ENCODE results near the gene OR8B12.

DNA sequence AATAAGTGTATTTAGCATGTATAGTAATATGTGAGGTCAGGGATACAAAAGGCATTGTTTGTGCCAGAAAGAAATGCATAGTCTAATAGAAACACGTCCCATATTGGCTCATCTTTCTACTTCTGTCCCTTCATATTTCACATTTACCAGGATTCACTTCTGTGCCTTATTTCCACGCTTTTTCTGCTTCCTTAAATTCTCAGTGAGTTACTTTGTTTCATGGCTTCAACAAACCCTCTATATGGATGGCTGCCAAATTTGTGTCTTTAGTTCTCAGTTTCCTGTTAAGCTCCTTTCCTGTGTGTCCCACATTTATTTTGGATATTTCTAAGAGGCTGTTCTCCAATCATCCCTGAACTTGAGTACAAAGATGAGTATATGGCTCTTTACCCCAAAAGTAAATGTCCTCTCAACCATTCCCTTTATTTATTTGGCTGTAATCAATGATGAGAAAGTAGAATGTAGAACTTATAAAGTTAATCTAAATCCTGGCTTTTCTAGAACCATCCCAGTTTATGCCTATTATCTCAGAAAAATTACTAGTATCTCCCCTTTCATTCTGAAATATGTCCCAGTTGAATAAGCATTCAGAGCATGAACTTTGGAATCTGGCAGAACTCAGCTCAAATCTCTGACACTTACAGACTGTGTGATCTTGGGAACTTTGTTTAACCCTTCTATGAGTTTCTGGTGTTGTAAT is 23.5 kb downstream of the OR8B12 start:
- no peak for TF ChIP-seq SIN3A (IDR thresholded peaks at IDR 0.05; ENCODE audit: low read depth)
- TF ChIP-seq, protein P1, sequence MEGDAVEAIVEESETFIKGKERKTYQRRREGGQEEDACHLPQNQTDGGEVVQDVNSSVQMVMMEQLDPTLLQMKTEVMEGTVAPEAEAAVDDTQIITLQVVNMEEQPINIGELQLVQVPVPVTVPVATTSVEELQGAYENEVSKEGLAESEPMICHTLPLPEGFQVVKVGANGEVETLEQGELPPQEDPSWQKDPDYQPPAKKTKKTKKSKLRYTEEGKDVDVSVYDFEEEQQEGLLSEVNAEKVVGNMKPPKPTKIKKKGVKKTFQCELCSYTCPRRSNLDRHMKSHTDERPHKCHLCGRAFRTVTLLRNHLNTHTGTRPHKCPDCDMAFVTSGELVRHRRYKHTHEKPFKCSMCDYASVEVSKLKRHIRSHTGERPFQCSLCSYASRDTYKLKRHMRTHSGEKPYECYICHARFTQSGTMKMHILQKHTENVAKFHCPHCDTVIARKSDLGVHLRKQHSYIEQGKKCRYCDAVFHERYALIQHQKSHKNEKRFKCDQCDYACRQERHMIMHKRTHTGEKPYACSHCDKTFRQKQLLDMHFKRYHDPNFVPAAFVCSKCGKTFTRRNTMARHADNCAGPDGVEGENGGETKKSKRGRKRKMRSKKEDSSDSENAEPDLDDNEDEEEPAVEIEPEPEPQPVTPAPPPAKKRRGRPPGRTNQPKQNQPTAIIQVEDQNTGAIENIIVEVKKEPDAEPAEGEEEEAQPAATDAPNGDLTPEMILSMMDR (IDR thresholded peaks at IDR 0.05 in 2 of 3, conservative IDR thresholded peaks at IDR 0.05 in 1 of 3; ENCODE audit: borderline replicate concordance in 1 of 3, insufficient read depth in 1 of 3, low read depth in 2 of 3, low read length in 2 of 3) = no peak

Measured in HCT116 (cell line).